Liver (tissue), 3 donors: Measurements from ENCODE around the gene RAD51B.

Experiments
- GABPA ChIP-seq, 2 donors: IDR thresholded peaks in 1 of 2; conservative IDR thresholded peaks in 1 of 2; 2 replicates each; pipeline ENCODE4 v1.6.1; 2016; ENCODE audit warnings: antibody characterized with exemption in 2 of 2, mild to moderate bottlenecking in 1 of 2, moderate library complexity in 1 of 2
- HNF4G ChIP-seq: IDR thresholded peaks from 2 replicates; pipeline ENCODE4 v1.6.1; 2016; ENCODE audit warnings: antibody characterized with exemption
- RXRA ChIP-seq, 2 donors: IDR thresholded peaks; 2 replicates each; pipeline ENCODE4 v1.6.1; 2017 to 2018; ENCODE audit warnings: antibody characterized with exemption in 2 of 2, mild to moderate bottlenecking in 1 of 2
- TF ChIP-seq, protein P1 (sequence below): fragments of 150-350 bp; IDR thresholded peaks from 2 replicates; pipeline ENCODE4 v1.5.1; 2017; ENCODE audit warnings: improper control_type of control experiment, low read depth, low read length; ENCODE audit not compliant: missing input control
- TF ChIP-seq, protein P2 (sequence below): IDR thresholded peaks from 2 replicates; pipeline ENCODE4 v1.6.1; 2016; ENCODE audit warnings: antibody characterized with exemption
- TF ChIP-seq, protein P3 (sequence below): IDR thresholded peaks from 2 replicates; pipeline ENCODE4 v1.6.1; 2016; ENCODE audit warnings: antibody characterized with exemption
- donor health status: healthy.
- donor health status: healthy.

DNA sequence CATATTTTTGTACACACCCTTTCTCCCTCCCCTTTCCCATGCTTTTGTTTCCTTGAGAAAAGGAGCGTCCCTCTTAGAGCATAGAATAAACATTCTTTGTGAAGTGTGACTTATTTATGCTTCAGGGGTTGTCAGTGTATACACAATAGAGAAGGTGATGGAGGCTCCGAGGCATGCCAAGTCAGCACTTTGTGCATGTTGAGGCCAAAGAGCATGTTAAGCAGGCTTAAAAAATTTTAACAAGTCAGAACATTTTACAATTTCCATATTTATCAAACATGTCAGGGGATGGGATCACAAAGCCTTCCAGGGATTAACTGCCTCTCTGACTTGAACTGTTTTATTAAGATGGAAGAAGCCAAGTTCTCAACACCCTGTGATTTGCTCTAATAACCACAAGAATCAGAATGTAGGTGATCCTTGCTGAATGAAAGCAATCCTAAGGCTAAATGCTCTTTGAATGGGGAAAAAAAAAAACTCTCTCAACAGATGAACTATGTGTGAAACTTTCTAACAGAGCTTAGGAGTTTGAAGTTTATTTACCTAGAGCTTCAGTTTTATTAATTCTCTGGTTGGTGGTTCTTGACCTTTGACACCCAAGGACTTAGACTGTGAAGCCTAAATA lies 223.1 kb downstream of the RAD51B start:
- no peak for TF ChIP-seq RXRA (IDR thresholded peaks at IDR 0.05)
- TF ChIP-seq, protein P1, sequence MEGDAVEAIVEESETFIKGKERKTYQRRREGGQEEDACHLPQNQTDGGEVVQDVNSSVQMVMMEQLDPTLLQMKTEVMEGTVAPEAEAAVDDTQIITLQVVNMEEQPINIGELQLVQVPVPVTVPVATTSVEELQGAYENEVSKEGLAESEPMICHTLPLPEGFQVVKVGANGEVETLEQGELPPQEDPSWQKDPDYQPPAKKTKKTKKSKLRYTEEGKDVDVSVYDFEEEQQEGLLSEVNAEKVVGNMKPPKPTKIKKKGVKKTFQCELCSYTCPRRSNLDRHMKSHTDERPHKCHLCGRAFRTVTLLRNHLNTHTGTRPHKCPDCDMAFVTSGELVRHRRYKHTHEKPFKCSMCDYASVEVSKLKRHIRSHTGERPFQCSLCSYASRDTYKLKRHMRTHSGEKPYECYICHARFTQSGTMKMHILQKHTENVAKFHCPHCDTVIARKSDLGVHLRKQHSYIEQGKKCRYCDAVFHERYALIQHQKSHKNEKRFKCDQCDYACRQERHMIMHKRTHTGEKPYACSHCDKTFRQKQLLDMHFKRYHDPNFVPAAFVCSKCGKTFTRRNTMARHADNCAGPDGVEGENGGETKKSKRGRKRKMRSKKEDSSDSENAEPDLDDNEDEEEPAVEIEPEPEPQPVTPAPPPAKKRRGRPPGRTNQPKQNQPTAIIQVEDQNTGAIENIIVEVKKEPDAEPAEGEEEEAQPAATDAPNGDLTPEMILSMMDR = no peak
- TF ChIP-seq, protein P2, sequence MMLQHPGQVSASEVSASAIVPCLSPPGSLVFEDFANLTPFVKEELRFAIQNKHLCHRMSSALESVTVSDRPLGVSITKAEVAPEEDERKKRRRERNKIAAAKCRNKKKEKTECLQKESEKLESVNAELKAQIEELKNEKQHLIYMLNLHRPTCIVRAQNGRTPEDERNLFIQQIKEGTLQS = no peak
- TF ChIP-seq, protein P3, sequence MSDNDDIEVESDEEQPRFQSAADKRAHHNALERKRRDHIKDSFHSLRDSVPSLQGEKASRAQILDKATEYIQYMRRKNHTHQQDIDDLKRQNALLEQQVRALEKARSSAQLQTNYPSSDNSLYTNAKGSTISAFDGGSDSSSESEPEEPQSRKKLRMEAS = no peak
- no peak for TF ChIP-seq HNF4G
- no peak for TF ChIP-seq GABPA (IDR thresholded peaks at IDR 0.05 in 1 of 2, conservative IDR thresholded peaks at IDR 0.05 in 1 of 2)
